ENCODE measurements around the gene SPAG16. TPM values are rescaled to one million over a fixed set of nuclear protein-coding genes. Genes with fewer than 3 reads are reported as not detected.

The SPAG16 gene
- total RNA-seq, 2 experiments from 2014 or later = 2.8 to 3.2 TPM

- H3K4me1 ChIP-seq (ENCODE audit: insufficient read depth, low read length) = no peaks in the 10 kb centered on the region
- Mint-ChIP-seq H3K4me3 (no peak overlapping the region), H3K36me3 (ENCODE audit: low read depth) (peaks cover 6% of the 10 kb centered on the region), H3K4me1 (ENCODE audit: low read depth) (peaks cover 45% of the 10 kb centered on the region), H3K27me3 (no peaks in the 10 kb centered on the region), H3K9me3 (no peaks in the 10 kb centered on the region), H3K27ac (no peak overlapping the region)
- H3K36me3 ChIP-seq (ENCODE audit: insufficient read depth, low read length) = no peaks in the 10 kb centered on the region
- H3K9me3 ChIP-seq (ENCODE audit: control insufficient read depth in 1 of 2, insufficient read depth in 1 of 2, low read length in 2 of 2) = no peaks in the 10 kb centered on the region
- H3K27ac ChIP-seq (ENCODE audit: low read depth in 1 of 2, low read length in 2 of 2) = no peak overlapping the region
- no peak for TF ChIP-seq CTCF (IDR thresholded peaks at IDR 0.05)
- H3K4me3 ChIP-seq (ENCODE audit: low read length) = no peak overlapping the region
- DNase-seq = no peak
- ChIA-PET CTCF (no interaction called here), POLR2A (no interaction called here)
- no peaks in the 10 kb centered on the region for H3K27me3 ChIP-seq (ENCODE audit: control insufficient read depth in 1 of 2, insufficient read depth in 2 of 2, low read length in 2 of 2)
- intact Hi-C loops (cut with DNase I, micrococcal nuclease) = no loop called here
- ATAC-seq (ENCODE audit: poor library complexity) = no peak
Observed at GRCh38 chr2:213290501-213290900, 6.2 kb downstream of the SPAG16 start.

- Histone ChIP-seq H3K27me3 (ENCODE audit: control insufficient read depth in 1 of 2, insufficient read depth in 2 of 2, low read length in 2 of 2) (no peaks in the 10 kb centered on the region), H3K9me3 (ENCODE audit: control insufficient read depth in 1 of 2, insufficient read depth in 1 of 2, low read length in 2 of 2) (no peaks in the 10 kb centered on the region), H3K4me1 (ENCODE audit: insufficient read depth, low read length) (no peaks in the 10 kb centered on the region), H3K4me3 (ENCODE audit: low read length) (no peak overlapping the region), H3K36me3 (ENCODE audit: insufficient read depth, low read length) (peaks cover 12% of the 10 kb centered on the region), H3K27ac (ENCODE audit: low read depth in 1 of 2, low read length in 2 of 2) (no peak overlapping the region)
- Mint-ChIP-seq H3K9me3 (no peaks in the 10 kb centered on the region), H3K4me3 (no peak overlapping the region), H3K27me3 (no peaks in the 10 kb centered on the region), H3K36me3 (ENCODE audit: low read depth) (peaks cover 39% of the 10 kb centered on the region), H3K4me1 (ENCODE audit: low read depth) (peaks cover 3% of the 10 kb centered on the region), H3K27ac (no peak overlapping the region)
- intact Hi-C loops (cut with DNase I, micrococcal nuclease) = no loop called here
- TF ChIP-seq CTCF (IDR thresholded peaks at IDR 0.05) = no peak
- ChIA-PET POLR2A (no interaction called here), CTCF (no interaction called here)
- DNase-seq (no peak), ATAC-seq (ENCODE audit: poor library complexity) (no peak)
Observed at GRCh38 chr2:213296270-213296669, 12.0 kb downstream of the SPAG16 start.

- Mint-ChIP-seq H3K36me3 (ENCODE audit: low read depth) (peaks cover 82% of the 10 kb centered on the region), H3K4me3 (no peak overlapping the region), H3K9me3 (peaks cover 18% of the 10 kb centered on the region), H3K27me3 (no peaks in the 10 kb centered on the region), H3K27ac (no peak overlapping the region), H3K4me1 (ENCODE audit: low read depth) (no peaks in the 10 kb centered on the region)
- TF ChIP-seq CTCF (IDR thresholded peaks at IDR 0.05) = no peak
- ATAC-seq (ENCODE audit: poor library complexity) (no peak), DNase-seq (no peak)
- peaks cover 13% of the 10 kb centered on the region for H3K36me3 ChIP-seq (ENCODE audit: insufficient read depth, low read length)
- H3K27me3 ChIP-seq (ENCODE audit: control insufficient read depth in 1 of 2, insufficient read depth in 2 of 2, low read length in 2 of 2) = no peaks in the 10 kb centered on the region
- intact Hi-C loops (cut with DNase I, micrococcal nuclease) = no loop called here
- CTCF ChIA-PET = no interaction called here
- H3K4me3 ChIP-seq (ENCODE audit: low read length) = no peak overlapping the region
- POLR2A ChIA-PET = no interaction called here
- no peak overlapping the region for H3K27ac ChIP-seq (ENCODE audit: low read depth in 1 of 2, low read length in 2 of 2)
- H3K9me3 ChIP-seq (ENCODE audit: control insufficient read depth in 1 of 2, insufficient read depth in 1 of 2, low read length in 2 of 2) = peaks cover 0 to 25% of the 10 kb centered on the region in 2 experiments
- H3K4me1 ChIP-seq (ENCODE audit: insufficient read depth, low read length) = no peaks in the 10 kb centered on the region
Observed at GRCh38 chr2:213306316-213306942, 22.2 kb downstream of the SPAG16 start.
